Measurements from ENCODE around the gene SLC26A2. TPM values are rescaled to one million over a fixed set of nuclear protein-coding genes. Genes with fewer than 3 reads are reported as not detected.

Gene SLC26A2
- total RNA-seq, 2 experiments from 2014 or later = 2.1 to 2.8 TPM

- Histone ChIP-seq H3K9me2 (ENCODE audit: insufficient read depth, low read length) (no peaks in the 10 kb centered on the region), H2AFZ (ENCODE audit: low read length) (no peak overlapping the region), H3K4me2 (ENCODE audit: low read length) (no peak overlapping the region), H4K20me1 (ENCODE audit: insufficient read depth, low read length) (no peaks in the 10 kb centered on the region), H3K79me2 (ENCODE audit: insufficient read depth, low read depth, low read length) (no peaks in the 10 kb centered on the region), H3K27ac (ENCODE audit: low read depth, low read length, poor library complexity, severe bottlenecking) (no peak overlapping the region), H3K9me3 (ENCODE audit: low read length) (no peaks in the 10 kb centered on the region), H3K36me3 (ENCODE audit: insufficient read depth, low read length) (no peaks in the 10 kb centered on the region), H3K4me3 (ENCODE audit: low read depth, low read length, poor library complexity, severe bottlenecking) (no peak overlapping the region), H3K4me1 (ENCODE audit: insufficient read depth, low read length, poor library complexity, severe bottlenecking) (no peaks in the 10 kb centered on the region)
- ChIA-PET CTCF (ENCODE audit: unreplicated experiment) (no interaction called here), POLR2A (no interaction called here)
- BruUV-seq (replicated peaks) = no TSS peak
- no peak for DNase-seq (ENCODE audit: low spot score)
- intact Hi-C loops (cut with micrococcal nuclease; ENCODE audit: unreplicated experiment) = no loop called here
- TF ChIP-seq CTCF (conservative IDR thresholded peaks at IDR 0.05; ENCODE audit: low read length) (no peak), EZH2phosphoT487 (IDR thresholded peaks at IDR 0.05; ENCODE audit: borderline replicate concordance, low read depth, low read length) (no peak)
Measured at GRCh38 chr5:149924486-149924885, 36.1 kb upstream of the SLC26A2 start.

- H3K79me2 ChIP-seq (ENCODE audit: insufficient read depth, low read depth, low read length) = no peaks in the 10 kb centered on the region
- no peaks in the 10 kb centered on the region for H4K20me1 ChIP-seq (ENCODE audit: insufficient read depth, low read length)
- H3K27ac ChIP-seq (ENCODE audit: low read depth, low read length, poor library complexity, severe bottlenecking) = no peak overlapping the region
- H3K4me3 ChIP-seq (ENCODE audit: low read depth, low read length, poor library complexity, severe bottlenecking) = no peak overlapping the region
- H3K9me3 ChIP-seq (ENCODE audit: low read length) = no peaks in the 10 kb centered on the region
- no peak overlapping the region for H2AFZ ChIP-seq (ENCODE audit: low read length)
- CTCF ChIA-PET (ENCODE audit: unreplicated experiment) = no interaction called here
- no peaks in the 10 kb centered on the region for H3K36me3 ChIP-seq (ENCODE audit: insufficient read depth, low read length)
- no peaks in the 10 kb centered on the region for H3K9me2 ChIP-seq (ENCODE audit: insufficient read depth, low read length)
- no peak overlapping the region for H3K4me2 ChIP-seq (ENCODE audit: low read length)
- intact Hi-C loops (cut with micrococcal nuclease; ENCODE audit: unreplicated experiment) = no loop called here
- POLR2A ChIA-PET = no interaction called here
- no TSS peak for BruUV-seq (replicated peaks)
- TF ChIP-seq EZH2phosphoT487 (IDR thresholded peaks at IDR 0.05; ENCODE audit: borderline replicate concordance, low read depth, low read length) (no peak), CTCF (conservative IDR thresholded peaks at IDR 0.05; ENCODE audit: low read length) (no peak)
- no peaks in the 10 kb centered on the region for H3K4me1 ChIP-seq (ENCODE audit: insufficient read depth, low read length, poor library complexity, severe bottlenecking)
- DNase-seq (ENCODE audit: low spot score) = no peak
Measured at GRCh38 chr5:149930043-149930748, 30.4 kb upstream of the SLC26A2 start.

GRCh38 chr5:149930749-149931574 lies 29.6 kb upstream of the SLC26A2 start:
- intact Hi-C loops (cut with micrococcal nuclease; ENCODE audit: unreplicated experiment) = no loop called here
- H4K20me1 ChIP-seq (ENCODE audit: insufficient read depth, low read length) = no peaks in the 10 kb centered on the region
- no peaks in the 10 kb centered on the region for H3K4me1 ChIP-seq (ENCODE audit: insufficient read depth, low read length, poor library complexity, severe bottlenecking)
- H3K9me2 ChIP-seq (ENCODE audit: insufficient read depth, low read length) = no peaks in the 10 kb centered on the region
- DNase-seq (ENCODE audit: low spot score) = no peak
- CTCF ChIA-PET (ENCODE audit: unreplicated experiment) = no interaction called here
- no peak overlapping the region for H2AFZ ChIP-seq (ENCODE audit: low read length)
- H3K4me3 ChIP-seq (ENCODE audit: low read depth, low read length, poor library complexity, severe bottlenecking) = no peak overlapping the region
- POLR2A ChIA-PET = no interaction called here
- H3K4me2 ChIP-seq (ENCODE audit: low read length) = no peak overlapping the region
- TF ChIP-seq EZH2phosphoT487 (IDR thresholded peaks at IDR 0.05; ENCODE audit: borderline replicate concordance, low read depth, low read length) (no peak), CTCF (conservative IDR thresholded peaks at IDR 0.05; ENCODE audit: low read length) (no peak)
- no peaks in the 10 kb centered on the region for H3K9me3 ChIP-seq (ENCODE audit: low read length)
- H3K36me3 ChIP-seq (ENCODE audit: insufficient read depth, low read length) = no peaks in the 10 kb centered on the region
- H3K79me2 ChIP-seq (ENCODE audit: insufficient read depth, low read depth, low read length) = no peaks in the 10 kb centered on the region
- no peak overlapping the region for H3K27ac ChIP-seq (ENCODE audit: low read depth, low read length, poor library complexity, severe bottlenecking)
- no TSS peak for BruUV-seq (replicated peaks)
